Tibial artery (tissue), 4 donors: Measurements from ENCODE around the gene HCLS1.
"Not testable (repeated sequence)": the region's sequence is repeated elsewhere in the genome, so short reads cannot be mapped to it uniquely, and the experiment has no call there.

Experiments
- DNase-seq, 2 donors: peaks; one replicate each; pipeline ENCODE4 v3.0.0-alpha.2; 2019
- H3K27ac ChIP-seq, 2 donors: fragments of 200-600 bp; sonication (generic) in 1 of 2; 1 replicate in 1 of 2; 2 replicates in 1 of 2; pipeline ENCODE4 v1.5.1; 2018 to 2019; ENCODE audit warnings: mild to moderate bottlenecking in 1 of 2
- H3K27me3 ChIP-seq, 2 donors: fragments of 200-600 bp; sonication (generic) in 1 of 2; one replicate each; pipeline versions ENCODE4 v1.5.1 to v1.6.0; 2016 to 2019
- H3K36me3 ChIP-seq, 3 donors: fragments of 200-600 bp; sonication (generic) in 2 of 3; one replicate each; pipeline ENCODE4 v1.5.1; 2016 to 2019; ENCODE audit warnings: mild to moderate bottlenecking in 2 of 3
- H3K4me1 ChIP-seq, 4 donors: fragments of 200-600 bp; sonication (generic) in 2 of 4; 1 replicate in 3 of 4; 2 replicates in 1 of 4; pipeline ENCODE4 v1.5.1; 2016 to 2019
- H3K4me3 ChIP-seq, 2 donors: fragments of 200-600 bp; sonication (generic) in 1 of 2; 1 replicate in 1 of 2; 2 replicates in 1 of 2; pipeline ENCODE4 v1.5.1; 2018 to 2019; ENCODE audit warnings: mild to moderate bottlenecking in 2 of 2
- H3K9me3 ChIP-seq, 3 donors: fragments of 200-600 bp; sonication (generic) in 1 of 3; one replicate each; pipeline ENCODE4 v1.5.1; 2016 to 2019
- intact Hi-C: fragments of 100-400 bp; cut with DNase I; formaldehyde crosslinking; loops from one replicate; pipeline ENCODE4 v1.15.0; 2023; ENCODE audit warnings: low total_unique reads
- TF ChIP-seq, protein P1 (sequence below), 2 experiments: fragments of 200-600 bp in 1 of 2; fragments of 450-650 bp in 1 of 2; IDR thresholded peaks; one replicate each; pipeline ENCODE4 v1.5.1; 2017 to 2019; ENCODE audit warnings: antibody characterized with exemption in 2 of 2, mild to moderate bottlenecking in 1 of 2, moderate library complexity in 1 of 2

The HCLS1 gene

GRCh38 chr3:121698901-121699300, 38.2 kb upstream of the HCLS1 start:
- DNase-seq: no peak
- H3K4me3 ChIP-seq: no peak overlapping the region
- H3K9me3 ChIP-seq: no peaks in the 10 kb centered on the region
- H3K27me3 ChIP-seq: no peaks in the 10 kb centered on the region
- H3K4me1 ChIP-seq: no peaks in the 10 kb centered on the region
- intact Hi-C loops: no loop called here
- no peak overlapping the region for H3K27ac ChIP-seq
- TF ChIP-seq, protein P1, sequence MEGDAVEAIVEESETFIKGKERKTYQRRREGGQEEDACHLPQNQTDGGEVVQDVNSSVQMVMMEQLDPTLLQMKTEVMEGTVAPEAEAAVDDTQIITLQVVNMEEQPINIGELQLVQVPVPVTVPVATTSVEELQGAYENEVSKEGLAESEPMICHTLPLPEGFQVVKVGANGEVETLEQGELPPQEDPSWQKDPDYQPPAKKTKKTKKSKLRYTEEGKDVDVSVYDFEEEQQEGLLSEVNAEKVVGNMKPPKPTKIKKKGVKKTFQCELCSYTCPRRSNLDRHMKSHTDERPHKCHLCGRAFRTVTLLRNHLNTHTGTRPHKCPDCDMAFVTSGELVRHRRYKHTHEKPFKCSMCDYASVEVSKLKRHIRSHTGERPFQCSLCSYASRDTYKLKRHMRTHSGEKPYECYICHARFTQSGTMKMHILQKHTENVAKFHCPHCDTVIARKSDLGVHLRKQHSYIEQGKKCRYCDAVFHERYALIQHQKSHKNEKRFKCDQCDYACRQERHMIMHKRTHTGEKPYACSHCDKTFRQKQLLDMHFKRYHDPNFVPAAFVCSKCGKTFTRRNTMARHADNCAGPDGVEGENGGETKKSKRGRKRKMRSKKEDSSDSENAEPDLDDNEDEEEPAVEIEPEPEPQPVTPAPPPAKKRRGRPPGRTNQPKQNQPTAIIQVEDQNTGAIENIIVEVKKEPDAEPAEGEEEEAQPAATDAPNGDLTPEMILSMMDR (IDR thresholded peaks at IDR 0.05): no peak
- H3K36me3 ChIP-seq: peaks cover 52 to 60% (median 58%) of the 10 kb centered on the region in 3 donors

DNA sequence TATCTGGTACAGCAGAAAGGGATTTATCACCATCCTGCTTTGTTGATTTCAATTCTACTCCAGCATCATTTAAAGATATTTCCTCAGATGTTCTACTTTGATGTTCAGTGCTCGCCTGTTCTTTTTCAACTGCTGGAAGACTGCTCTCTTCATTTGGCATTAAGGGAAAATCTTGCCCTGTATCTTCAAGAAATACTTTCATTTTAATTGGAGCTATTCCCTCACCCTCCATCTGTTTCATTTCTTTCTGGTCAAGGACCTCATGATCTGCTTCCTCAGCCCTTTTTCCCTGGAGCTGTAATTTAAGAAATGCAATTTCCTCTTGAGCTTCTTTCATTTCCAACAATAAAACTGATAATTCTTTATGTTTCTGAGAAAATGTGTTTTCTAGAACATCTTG, 37.8 kb upstream of the HCLS1 start:
- Histone ChIP-seq H3K36me3 (peaks cover 52 to 62% (median 59%) of the 10 kb centered on the region in 3 donors), H3K27me3 (no peaks in the 10 kb centered on the region), H3K9me3 (no peaks in the 10 kb centered on the region), H3K4me3 (no peak overlapping the region), H3K27ac (no peak overlapping the region), H3K4me1 (no peaks in the 10 kb centered on the region)
- TF ChIP-seq, protein P1 (IDR thresholded peaks at IDR 0.05): no peak
- intact Hi-C loops: no loop called here
- DNase-seq: no peak

DNA sequence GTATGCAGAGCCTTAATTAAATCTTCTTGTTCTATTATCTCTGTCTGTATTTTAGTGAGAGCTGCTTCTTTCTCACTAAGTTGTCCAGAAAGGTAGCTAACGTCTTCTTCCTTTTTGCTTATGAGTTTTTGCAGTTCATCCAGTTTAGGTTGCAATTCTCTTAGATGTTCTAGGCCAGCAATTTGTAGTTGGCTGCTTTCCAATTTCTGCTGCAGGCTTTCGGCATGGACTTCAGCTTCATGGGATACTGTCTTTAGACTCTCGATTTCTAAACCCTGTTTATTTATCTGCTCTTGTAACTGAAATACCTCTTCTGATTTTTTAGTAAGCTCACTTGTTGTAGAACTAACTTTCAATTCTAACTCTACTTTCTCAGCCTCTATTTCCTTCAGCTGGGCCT, 35.5 kb upstream of the HCLS1 start:
- DNase-seq: no peak
- peaks cover 57 to 64% (median 62%) of the 10 kb centered on the region in 3 donors for H3K36me3 ChIP-seq

GRCh38 chr3:121692010-121692699, 31.5 kb upstream of the HCLS1 start:
- Histone ChIP-seq H3K27ac (no peak overlapping the region), H3K27me3 (no peaks in the 10 kb centered on the region), H3K36me3 (peaks cover 33 to 62% (median 60%) of the 10 kb centered on the region in 3 donors), H3K4me3 (no peak overlapping the region), H3K4me1 (no peaks in the 10 kb centered on the region), H3K9me3 (no peaks in the 10 kb centered on the region)
- TF ChIP-seq, protein P1 (IDR thresholded peaks at IDR 0.05): no peak
- intact Hi-C loops: no loop called here
- DNase-seq: no peak

More for the DNA sequence above, 35.5 kb upstream of the HCLS1 start:
- TF ChIP-seq, protein P1 (IDR thresholded peaks at IDR 0.05): no peak
- H3K4me3 ChIP-seq: no peak overlapping the region
- no peaks in the 10 kb centered on the region for H3K4me1 ChIP-seq
- intact Hi-C loops: no loop called here
- no peaks in the 10 kb centered on the region for H3K9me3 ChIP-seq
- H3K27ac ChIP-seq: no peak overlapping the region
- H3K27me3 ChIP-seq: no peaks in the 10 kb centered on the region

DNA sequence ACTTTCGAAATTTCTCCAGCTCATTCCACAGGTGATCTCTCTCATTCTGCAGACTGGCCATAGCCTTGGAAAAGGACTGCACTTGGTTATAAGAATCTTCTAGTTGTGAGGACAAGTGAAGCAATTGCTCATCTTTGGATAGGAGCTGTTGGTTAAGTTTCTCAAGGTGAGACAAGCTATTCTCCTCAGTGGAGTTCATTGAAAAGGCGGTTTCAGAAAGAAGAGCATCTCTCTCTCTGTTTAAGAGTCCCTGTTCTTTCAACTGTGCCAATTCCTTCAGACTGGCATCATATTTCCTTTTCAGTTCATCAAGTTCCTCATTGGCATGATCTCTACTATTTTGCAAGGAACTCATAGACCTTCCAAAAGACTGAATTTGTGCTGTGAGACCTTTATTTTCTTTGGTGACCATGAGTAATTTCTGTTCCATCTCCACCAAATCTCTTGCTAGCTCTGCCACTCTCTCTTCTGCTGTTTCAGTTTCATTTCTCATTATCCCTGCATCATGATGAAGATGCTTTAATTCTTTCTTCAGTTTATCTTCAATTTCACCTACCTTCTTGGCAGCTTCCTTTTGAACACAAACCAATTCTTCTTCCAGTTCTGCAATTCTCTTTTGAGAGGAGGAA, 30.2 kb upstream of the HCLS1 start:
- intact Hi-C loops: no loop called here
- no peaks in the 10 kb centered on the region for H3K27me3 ChIP-seq
- no peak for DNase-seq
- H3K4me3 ChIP-seq: no peak overlapping the region
- TF ChIP-seq, protein P1 (IDR thresholded peaks at IDR 0.05): no peak
- no peaks in the 10 kb centered on the region for H3K4me1 ChIP-seq
- no peak overlapping the region for H3K27ac ChIP-seq
- no peaks in the 10 kb centered on the region for H3K9me3 ChIP-seq
- H3K36me3 ChIP-seq: peaks cover 39 to 75% (median 72%) of the 10 kb centered on the region in 3 donors

DNA sequence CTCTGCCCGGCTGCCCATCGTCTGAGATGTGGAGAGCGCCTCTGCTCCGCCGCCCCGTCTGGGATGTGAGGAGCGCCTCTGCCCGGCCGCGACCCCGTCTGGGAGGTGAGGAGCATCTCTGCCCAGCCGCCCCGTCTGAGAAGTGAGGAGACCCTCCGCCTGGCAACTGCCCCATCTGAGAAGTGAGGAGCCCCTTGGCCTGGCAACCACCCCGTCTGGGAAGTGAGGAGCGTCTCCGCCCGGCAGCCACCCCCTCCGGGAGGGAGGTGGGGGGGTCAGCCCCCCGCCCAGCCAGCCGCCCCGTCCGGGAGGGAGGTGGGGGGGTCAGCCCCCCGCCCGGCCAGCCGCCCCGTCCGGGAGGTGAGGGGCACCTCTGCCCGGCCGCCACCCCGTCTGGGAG, 28.0 kb upstream of the HCLS1 start:
- Histone ChIP-seq H3K9me3 (peaks cover 0 to 11% (median 10%) of the 10 kb centered on the region in 3 donors), H3K36me3 (peaks cover 55 to 87% (median 81%) of the 10 kb centered on the region in 3 donors)
- H3K27me3 ChIP-seq, H3K27ac ChIP-seq, H3K4me1 ChIP-seq, H3K4me3 ChIP-seq, intact Hi-C loops, DNase-seq: not testable (repeated sequence)
